HG02973 (cell line): Measurements from ENCODE around the gene ZNF432.
A peak's percentile ranks its signal among the peaks of the same experiment; 100 is the strongest.
"Not testable (repeated sequence)": the region's sequence is repeated elsewhere in the genome, so short reads cannot be mapped to it uniquely, and the experiment has no call there.

Source experiments
- ATAC-seq: cut with Tn5 transposase; IDR thresholded peaks from one replicate; pipeline ENCODE4 v1.9.1; 2021; ENCODE audit warnings: moderate library complexity; ENCODE audit not compliant: unreplicated experiment

Gene ZNF432

DNA sequence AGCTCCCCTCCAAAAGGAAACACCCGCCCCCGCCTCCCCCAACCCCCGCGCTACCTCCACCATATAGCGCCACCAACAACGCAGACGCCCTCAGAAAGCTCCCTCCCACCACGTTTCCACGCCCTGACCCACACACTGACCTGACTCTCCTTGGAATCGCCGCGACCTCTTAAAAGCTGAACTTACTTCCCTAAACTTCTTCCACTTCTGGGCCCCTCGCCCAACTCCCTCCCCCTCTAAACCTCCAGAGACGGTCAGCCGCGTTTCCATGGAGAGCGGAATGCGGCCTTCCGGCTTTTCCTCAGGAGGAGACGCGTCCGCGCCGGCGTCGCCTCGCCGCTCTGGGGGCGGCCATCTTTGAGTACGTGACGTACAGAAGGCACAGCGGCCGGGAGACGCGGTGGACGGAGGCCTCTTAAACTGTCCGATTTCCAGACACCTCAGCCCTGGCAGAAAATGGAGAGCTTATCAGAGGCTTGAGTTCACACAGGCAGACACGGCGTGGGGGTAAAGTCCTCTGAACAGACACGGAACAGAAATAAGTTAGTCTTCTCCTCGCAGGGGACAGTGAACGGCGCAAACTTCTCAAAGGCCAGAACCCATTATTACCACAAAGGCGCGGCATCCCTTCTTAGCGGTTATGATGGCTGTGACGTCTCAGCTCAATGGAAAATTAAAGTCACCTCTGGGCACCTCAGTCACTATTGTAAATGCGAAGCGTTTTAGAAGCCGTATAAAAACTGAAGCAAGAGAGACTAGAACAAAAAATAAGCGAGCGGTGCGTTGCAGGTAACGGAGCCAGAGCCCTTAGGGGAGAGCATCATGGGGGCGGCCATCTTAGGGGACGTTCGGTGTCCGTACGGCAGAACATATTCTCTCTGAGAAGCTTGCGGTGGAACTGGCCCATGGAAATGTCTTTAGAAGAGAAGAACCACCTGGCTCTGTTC is at the start of gene ZNF432:
Gene ZNF432, minus strand, starts transcription at position 284 of the 947 bp plus-strand sequence. CDS start 1,970 bp downstream, outside the sequence.
- peak; percentile 85 for ATAC-seq

DNA sequence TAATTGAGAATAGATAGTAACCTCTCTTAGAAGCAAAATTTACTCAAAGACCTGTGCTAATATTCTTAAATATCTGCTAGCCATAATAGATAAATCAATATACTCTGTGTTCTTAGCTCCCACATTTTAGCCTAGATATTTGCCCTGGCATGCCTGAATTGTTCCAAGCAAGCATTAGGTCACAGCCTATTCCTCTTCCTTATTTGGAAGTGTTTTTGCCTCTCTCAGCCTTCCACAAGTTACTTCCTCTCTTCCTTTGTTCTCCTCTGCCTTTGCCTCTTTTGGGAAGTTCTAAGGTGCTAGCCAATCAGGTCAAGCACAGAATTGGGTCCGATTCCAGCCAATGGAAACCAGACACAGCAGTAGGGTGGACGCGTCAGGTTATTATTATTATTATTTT is 47.8 kb upstream of the ZNF432 start:
- ATAC-seq: not testable (repeated sequence)

- ATAC-seq: peak; percentile 87
Measured at GRCh38 chr19:52095172-52096014, 46.8 kb upstream of the ZNF432 start, which contains the start of gene ZNF841. TSS of gene ZNF841 (minus strand) at chr19:52095765. CDS start at chr19:52084801, 10,964 bp downstream.

DNA sequence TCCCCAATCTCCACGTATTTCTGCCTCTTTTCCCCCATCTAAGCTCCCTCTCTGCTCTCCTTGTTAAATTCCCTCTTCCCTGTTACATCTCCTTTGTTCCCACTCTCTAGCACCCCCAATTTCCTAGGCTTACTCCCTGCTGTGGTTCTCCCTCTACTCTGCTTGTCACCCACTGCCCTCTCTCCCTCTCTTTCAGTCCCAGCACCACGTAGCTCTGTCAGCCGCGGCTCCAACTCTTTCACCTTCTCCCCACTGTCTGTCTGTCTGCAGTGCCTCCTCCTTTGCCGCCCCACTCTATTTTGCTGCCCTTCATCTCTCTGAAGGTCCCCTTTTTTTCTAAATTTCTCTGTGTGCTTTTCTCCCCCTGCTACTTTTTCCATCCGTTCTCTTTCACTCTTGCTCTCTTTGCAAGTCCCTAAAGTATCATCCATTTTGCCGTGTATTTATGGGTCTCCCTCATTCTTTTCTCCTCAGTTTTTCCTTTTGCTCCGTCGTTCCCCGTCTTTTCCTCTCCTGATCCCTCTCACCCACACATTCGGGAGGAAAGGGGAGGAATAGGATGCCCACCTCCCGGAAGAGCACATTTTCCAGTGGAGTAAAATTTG is 46.0 kb upstream of the ZNF432 start:
- no peak for ATAC-seq

DNA sequence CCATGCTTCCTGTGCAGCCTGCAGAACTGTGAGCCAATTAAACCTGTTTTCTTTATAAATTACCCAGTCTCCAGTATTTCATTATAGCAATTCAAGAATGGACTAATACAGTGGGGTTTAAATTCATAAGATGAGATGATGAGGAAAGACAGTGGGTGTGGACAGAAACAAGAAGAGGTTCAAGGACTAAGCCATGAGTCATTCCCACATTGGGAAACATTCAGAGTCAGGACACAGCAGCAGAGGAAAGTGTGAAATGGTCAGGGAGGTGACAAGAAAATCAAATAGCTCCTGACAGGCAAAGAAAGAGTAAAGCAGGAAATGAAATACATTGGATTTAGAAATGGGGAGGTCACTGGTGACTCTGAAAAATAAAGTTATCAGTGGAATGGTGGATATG is 37.8 kb upstream of the ZNF432 start:
- ATAC-seq: no peak

GRCh38 chr19:52070496-52070895 is 21.9 kb upstream of the ZNF432 start:
- no peak for ATAC-seq

GRCh38 chr19:52069653-52070052 is 21.0 kb upstream of the ZNF432 start:
- no peak for ATAC-seq

DNA sequence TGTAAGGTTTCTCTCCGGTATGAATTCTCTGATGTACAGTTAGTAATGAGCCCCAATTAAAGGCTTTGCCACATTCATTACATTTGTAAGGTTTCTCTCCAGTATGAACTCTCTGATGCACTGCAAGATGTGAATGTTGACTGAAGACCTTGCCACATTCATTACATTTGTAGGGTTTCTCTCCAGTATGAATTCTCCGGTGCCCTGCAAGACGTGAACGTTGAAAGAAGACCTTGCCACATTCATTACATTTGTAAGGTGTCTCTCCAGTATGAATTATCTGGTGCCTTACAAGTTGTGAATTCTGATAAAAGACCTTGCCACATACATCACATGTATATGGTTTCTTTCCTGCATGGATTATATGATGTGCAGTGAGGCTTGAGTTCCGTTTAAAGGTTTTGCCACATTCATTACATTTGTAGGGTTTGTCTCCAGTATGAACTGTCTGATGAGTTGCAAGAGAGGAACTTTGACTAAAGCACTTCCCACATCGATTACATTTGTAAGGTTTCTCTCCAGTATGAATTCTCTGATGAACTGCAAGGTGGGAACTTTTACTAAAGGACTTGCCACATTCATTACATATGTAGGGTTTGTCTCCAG is 17.7 kb upstream of the ZNF432 start:
- no peak for ATAC-seq

DNA sequence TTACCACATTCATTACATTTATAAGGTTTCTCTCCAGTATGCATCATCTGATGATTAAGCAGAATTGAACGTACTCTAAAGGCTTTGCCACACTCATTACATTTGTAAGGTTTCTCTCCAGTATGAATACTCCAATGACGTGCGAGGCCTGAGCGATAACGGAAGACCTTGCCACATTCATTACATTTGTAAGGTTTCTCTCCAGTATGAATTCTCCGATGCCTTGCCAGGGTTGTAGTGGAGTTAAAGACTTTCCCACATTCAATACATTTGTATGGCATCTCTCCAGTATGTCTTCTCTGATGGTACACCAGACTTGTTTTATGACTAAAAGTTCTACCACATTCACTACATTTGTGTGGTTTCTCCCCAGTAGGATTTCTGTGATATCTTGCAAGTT is 16.8 kb upstream of the ZNF432 start:
- ATAC-seq: no peak

DNA sequence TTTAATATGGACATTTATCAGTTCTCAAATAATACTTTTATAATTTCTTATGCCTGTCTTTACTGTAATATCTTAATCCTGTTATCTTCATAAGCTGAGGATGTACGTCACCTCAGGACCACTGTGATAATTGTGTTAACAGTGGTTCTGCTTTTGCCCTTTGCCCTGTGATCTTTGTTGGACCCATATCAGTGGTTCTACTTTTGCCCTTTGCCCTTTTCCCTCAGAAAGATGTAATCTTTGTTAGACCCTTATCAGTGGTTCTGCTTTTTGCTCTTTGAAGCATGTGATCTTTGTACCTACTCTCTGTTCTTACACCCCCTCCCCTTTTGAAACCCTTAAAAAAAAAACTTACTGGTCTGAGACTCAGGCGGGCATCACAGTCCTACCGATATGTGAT is 7.8 kb upstream of the ZNF432 start:
- ATAC-seq: not testable (repeated sequence)

DNA sequence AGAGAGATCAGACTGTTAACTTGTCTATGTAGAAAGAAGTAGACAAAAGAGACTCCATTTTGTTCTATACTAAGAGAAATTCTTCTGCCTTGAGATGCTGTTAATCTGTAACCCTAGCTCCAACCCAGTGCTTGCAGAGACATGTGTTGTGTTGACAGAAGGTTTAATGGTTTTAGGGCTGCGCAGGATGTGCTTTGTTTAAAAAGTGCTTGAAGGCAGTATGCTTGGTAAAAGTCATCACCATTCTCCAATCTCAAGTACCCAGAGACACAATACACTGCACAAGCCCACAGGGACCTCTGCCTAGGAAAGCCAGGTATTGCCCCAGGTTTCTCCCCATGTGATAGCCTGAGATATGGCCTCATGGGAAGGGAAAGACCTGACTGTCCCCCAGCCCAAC is 3.1 kb upstream of the ZNF432 start:
- not testable (repeated sequence) for ATAC-seq

DNA sequence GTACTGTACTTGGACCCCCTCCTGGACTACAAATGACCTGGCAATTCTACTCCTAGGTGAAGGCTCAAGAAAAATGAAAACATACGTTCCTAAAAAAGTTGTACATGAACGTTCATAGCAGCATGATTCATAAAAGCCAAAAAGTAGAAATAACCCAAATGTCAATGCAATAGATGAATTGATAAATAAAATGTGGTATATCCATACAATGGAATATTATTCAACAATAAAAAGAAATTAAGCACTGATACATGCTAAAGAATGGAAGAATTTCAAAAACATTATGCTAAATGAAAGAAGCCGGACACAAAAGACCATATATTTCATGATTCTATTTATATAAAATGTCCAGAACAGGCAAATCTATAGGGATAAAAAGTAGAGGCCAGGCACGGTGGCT is 9.5 kb downstream of the ZNF432 start:
- ATAC-seq: no peak

DNA sequence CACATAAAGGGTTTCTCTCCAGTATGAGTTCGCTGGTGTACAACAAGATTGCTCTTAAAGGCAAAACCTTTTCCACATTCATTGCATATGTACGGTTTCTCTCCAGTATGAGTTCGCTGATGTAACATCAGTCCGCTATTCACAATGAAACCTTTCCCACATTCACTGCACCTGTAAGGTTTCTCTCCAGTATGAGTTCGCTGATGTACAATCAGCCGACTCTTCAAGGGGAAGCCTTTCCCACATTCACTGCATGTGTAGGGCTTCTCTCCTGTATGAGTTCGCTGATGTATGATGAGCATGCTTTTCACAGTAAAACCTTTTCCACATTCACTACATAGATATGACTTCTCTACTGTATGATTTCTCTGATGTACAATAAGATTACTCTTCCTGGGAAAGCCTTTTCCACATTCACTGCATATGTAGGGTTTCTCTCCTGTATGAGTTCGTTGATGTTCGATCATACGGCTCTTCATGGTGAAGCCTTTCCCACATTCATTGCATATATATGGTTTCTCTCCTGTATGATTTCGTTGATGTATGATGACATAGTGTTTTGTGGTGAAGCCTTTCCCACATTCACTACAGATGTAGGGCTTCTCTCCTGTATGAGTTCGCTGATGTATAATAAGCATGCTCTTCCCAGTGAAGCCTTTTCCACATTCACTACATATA is 14.4 kb downstream of the ZNF432 start:
- no peak for ATAC-seq

DNA sequence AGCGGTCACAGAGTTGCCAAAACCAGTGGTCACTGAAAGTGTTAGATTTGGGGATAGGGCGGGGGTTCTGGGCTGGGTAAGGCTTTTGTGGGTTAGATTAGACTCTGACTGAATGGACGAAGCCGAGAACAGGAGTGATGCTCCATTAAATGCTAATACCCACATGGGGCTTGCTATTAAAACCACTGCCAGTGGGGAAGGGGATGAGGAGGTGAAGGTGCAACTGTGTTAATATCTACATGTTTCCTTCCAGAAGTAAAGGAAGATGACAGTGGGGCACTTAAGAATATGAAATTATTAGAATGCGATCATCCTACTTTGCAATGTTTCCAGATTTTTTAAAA is 19.9 kb downstream of the ZNF432 start:
- ATAC-seq: peak; percentile 15

- ATAC-seq: peak; percentile 86
Measured at GRCh38 chr19:52028027-52028779, 20.4 kb downstream of the ZNF432 start, which contains the start of gene ZNF614. TSS of gene ZNF614 (minus strand) at chr19:52028379. CDS start at chr19:52025745, 2,634 bp downstream.

DNA sequence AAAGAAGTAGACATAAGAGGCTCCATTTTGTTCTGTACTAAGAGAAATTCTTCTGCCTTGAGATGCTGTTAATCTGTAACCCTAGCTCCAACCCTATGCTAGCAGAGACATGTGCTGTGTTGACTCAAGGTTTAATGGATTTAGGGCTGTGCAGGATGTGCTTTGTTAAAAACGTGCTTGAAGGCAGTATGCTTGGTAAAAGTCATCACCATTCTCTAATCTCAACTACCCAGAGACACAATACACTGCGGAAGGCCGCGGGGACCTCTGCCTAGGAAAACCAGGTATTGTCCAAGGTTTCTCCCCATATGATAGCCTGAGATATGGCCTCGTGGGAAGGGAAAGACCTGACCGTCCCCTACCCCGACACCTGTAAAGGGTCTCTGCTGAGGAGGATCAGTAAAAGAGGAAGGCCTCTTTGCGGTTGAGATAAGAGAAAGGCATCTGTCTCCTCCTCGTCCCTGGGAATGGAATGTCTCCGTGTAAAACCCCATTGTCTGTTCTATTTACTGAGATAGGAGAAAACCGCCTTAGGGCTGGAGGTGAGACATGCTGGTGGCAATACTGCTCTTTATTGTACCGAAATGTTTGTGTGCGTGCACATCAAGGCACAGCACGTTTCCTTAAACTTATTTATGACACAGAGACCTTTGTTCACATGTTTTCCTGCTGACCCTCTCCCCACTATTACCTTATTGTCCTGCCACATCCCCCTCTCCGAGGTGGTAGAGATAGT is 22.2 kb downstream of the ZNF432 start:
- not testable (repeated sequence) for ATAC-seq

GRCh38 chr19:52024478-52024877 is 24.2 kb downstream of the ZNF432 start:
- ATAC-seq: not testable (repeated sequence)

GRCh38 chr19:52022193-52022592 is 26.4 kb downstream of the ZNF432 start:
- no peak for ATAC-seq

DNA sequence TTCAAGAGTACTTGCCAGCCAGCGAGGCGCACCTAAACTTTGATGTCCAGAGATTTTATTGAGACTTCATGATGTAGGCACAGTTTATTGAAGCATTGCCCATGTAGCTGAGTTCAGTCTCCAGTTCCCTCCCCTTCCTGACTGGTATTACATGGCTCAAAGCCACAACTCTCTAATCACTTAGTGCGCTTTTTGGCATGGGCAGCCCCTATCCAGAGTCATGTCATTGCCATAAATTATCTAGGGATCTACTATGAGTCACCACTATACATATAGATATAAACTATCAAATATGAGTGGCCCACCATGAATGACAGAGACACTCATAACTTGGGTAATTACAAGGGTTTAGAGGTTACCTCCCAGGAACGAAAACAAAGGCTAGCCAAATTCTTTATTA is 28.1 kb downstream of the ZNF432 start:
- no peak for ATAC-seq
